ENCODE results near the gene RGS6.

DNA sequence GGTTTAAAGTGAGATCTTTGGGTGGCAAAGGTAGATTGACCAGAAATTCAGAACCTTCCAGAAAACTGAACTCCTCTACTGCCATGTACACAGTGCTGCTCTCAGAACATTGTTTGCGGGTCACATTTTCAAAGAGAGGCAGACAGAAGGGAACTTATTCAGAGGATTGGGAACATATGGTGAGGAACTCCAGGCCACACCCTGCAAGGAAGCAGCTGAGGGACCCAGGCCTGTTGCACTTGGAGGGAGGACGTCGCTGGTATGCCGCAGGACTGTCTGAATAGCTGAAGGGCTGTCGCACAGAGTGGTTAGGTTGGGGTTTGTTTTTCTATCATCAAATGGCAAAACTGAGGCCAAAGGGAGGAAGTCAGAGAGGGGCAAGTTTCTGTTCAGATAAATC lies 520.5 kb downstream of the RGS6 start:
- no peak for TF ChIP-seq POLR2AphosphoS5 (IDR thresholded peaks at IDR 0.05)
- no peak for TF ChIP-seq CTCF (IDR thresholded peaks at IDR 0.05)
- no peak for TF ChIP-seq POLR2A (IDR thresholded peaks at IDR 0.05)
- TF ChIP-seq EP300 (IDR thresholded peaks at IDR 0.05): no peak
